HG03064 (cell line): Measurements from ENCODE around the gene NXN.
A peak's percentile ranks its signal among the peaks of the same experiment; 100 is the strongest.
"Not testable (repeated sequence)": the region's sequence is repeated elsewhere in the genome, so short reads cannot be mapped to it uniquely, and the experiment has no call there.

Experiments
- ATAC-seq: cut with Tn5 transposase; IDR thresholded peaks from one replicate; pipeline ENCODE4 v1.9.1; 2021; ENCODE audit warnings: low read depth; ENCODE audit not compliant: unreplicated experiment

NXN gene

DNA sequence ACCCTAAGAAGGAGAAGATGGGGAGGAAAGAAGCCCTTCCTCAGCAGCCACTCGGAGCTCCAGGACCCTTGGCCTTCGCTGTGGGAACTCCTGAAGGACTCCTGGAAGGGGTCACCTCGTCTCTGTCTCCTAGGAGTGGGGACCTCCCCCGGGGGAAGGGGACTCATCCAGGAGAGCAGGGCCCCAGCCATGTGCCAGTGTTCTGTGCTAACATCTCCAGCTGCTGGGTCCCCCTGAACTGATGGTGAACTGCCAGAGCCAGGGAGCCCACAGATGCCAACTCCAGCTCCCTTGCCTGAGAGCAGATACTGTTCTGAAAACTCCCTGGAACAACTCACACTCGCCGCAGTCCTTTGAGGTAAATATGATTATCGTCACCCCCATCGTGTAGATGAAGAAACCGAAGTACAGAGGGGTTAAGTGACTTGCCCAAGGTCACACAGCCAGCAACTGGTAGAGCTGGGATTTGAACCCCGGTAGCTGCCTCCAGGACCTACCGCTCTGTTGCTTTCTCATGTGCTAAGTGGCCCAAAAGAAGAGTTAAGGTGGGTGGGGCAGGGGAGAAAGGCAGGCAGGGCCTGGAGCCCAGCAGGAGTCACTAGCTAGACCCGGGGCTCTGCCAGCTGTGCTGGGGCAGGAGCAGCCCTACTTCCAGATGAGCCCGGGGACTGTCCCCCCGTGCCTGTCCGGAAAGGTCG, 27.9 kb upstream of the NXN start:
- no peak for ATAC-seq

DNA sequence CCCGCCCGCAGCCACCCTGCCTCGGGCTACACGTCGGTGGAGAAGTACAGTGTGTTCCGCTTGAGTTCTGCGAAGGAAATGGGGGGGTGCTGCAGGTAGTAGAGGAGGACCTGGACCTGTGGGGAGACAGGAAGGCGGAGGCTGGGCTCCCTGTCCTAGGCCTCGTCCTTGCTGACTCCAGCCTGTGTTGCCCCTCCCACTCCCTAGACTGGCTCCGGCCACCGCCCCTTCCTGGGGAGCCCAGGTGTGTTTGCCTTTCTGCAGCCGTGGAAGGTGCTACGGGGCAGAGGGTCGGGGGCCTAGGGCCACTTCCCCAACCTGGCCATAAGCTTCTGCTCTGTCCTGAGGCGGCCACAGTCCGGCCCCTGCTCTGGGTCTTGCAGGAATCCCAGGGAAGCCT, 26.5 kb upstream of the NXN start:
- no peak for ATAC-seq

DNA sequence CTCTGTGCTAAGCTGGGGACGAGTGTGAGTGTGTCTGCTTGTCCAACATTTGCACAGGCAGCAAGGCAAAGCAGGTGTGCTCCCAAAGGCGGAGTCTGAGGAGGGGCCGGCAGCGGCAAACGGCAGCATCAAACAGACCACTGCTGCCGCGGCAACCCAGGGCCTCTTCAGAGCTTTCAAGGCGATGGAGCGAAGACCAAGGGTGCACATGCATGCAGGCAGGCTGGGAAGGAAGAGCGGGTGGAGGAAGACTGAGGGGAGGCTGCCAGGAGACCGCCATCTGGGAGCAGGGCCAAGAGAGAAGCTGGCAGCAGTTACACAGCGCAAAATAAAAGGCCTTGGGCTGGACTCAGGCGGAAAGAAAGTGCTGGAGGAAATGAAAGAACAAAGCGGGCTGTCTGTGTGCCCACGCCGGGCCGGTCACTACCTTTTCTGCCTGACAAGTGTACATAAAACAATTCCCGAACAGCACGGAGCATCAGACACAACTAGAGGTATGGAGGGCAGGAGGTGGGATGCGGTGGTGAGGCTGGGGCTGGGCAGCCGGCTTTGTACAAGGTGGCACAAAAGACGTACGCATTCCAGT, 25.9 kb upstream of the NXN start:
- ATAC-seq = no peak

DNA sequence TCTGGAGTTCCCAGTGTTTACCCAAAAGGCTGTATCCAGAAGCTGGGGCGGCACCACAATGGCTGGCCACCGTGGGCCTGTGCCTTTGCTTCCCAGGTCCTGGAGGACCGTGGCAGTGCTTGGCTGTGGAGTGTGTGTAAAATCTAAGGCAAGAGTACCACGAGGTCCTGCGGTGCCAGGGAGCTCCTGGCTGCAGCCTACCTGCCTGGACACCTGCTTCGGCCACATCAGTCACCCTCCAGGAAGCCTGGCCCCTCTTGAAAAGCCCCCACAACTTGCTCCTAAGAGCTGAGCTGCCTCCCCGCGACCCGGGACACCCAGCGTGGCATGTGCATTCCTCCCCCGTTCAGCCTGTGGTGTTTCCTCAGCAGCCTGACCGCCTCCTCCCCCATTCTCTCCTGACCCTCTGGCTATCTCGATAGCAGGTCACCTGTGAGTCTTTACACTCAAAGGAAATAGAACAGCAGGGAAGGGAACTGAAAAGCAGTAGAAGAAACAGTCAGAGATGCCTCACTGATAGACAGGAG, 25.3 kb upstream of the NXN start:
- no peak for ATAC-seq

DNA sequence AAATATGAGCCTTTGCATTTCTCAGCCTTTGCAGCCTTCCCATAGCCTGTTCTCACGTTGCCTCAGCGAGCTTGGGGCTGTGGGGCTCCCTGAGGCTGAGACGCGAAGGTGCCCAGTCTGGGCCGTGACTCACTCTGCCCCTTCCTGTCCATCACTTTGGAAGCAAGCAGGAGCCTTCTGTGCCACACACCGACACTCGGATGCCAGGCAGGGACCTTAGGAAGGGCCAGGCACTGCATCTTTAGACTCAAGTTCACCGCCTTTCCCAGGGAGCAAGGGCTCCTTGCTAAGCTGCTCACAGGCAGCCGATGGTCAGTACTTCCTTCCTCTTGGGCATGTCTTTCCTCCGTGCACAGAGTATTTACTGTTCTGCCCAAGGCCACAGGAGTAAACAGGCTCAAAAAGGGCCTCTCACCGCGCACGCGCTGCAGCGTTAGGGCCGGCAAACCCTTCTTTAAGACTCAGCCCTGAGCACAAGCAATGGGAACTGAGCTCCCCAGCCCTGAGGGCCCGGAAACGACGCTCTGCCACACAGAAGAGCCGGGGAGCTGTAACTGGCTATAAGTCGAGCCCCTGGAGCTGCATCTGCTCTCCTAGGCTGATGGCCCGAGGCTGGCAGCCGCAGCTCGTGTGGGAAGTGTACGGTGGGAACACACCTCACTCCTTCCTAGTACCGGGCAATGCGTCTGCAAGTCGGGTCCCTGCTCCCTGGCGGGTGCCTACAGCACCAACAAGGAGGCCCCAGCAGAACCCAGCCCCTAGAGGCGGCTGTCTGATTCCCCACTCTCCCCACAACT, 24.6 kb upstream of the NXN start:
- no peak for ATAC-seq

DNA sequence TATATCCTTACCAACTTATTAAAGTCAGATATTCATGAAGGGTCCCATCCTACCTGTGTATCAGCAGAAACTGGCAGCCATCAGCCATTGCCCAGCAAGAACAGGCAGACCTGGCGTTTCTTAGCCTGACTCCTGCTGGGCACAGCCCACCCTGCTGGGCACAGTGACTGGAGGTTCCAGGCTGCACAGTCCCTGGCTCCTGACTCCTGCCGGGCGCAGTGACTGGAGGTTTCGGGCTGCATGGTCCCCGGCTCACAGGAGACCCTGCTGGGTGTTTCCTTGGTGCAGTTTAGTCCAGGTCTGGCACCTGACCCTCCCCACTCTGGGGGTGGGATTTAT, 24.0 kb upstream of the NXN start:
- ATAC-seq = no peak

DNA sequence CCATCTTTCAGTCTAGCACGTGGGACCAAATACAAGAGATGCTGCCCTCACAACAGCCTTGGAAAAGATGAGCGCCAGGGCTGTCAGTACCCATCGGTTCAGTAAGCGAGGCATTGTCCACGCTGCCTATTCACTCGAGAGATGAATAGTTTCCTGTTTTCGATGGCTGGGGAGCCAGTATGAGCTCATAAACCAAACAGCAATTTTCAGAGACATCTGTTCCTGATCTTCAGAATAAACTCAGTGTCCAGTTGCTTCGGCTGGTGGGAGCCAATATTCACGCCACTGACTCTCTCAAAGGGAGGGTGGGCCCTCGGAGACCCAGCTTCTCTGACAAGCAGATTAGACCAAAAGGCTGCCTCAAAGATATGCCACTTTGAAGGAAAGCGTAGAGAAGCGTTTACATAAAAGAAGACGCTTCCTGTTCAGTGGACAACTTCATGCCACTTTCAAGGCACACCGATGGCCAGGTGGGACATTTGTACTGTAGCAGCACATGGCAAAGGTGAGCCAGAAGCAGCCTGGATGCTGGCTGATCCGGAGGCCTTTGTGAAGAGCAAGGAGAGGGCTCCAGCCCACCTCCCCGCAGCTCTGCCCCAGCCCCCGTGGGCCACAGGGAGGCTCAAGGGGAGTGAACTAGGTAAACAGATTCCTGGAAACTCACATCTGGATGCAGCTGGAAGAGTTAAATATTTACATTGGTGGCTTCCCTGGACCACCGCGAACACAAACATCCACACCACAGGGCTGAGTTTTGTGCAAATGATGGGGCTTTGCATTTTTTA, 23.4 kb upstream of the NXN start:
- no peak for ATAC-seq

DNA sequence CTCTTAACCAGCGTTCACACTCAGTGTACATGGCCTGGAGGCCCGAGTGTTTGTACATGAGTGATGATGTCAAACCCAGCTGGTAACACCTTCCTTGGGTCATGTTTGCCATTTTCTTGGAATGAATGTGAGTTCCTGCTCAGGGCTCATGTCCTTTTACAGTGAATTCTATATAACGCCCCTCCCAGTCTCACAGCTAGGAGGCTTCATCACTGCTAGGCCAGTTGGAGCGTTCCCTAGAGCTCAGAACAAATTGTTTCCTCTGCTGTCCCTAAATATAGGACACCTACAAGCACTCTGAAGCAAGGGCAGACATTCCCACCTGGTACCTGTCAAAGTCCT, 22.8 kb upstream of the NXN start:
- ATAC-seq = no peak

DNA sequence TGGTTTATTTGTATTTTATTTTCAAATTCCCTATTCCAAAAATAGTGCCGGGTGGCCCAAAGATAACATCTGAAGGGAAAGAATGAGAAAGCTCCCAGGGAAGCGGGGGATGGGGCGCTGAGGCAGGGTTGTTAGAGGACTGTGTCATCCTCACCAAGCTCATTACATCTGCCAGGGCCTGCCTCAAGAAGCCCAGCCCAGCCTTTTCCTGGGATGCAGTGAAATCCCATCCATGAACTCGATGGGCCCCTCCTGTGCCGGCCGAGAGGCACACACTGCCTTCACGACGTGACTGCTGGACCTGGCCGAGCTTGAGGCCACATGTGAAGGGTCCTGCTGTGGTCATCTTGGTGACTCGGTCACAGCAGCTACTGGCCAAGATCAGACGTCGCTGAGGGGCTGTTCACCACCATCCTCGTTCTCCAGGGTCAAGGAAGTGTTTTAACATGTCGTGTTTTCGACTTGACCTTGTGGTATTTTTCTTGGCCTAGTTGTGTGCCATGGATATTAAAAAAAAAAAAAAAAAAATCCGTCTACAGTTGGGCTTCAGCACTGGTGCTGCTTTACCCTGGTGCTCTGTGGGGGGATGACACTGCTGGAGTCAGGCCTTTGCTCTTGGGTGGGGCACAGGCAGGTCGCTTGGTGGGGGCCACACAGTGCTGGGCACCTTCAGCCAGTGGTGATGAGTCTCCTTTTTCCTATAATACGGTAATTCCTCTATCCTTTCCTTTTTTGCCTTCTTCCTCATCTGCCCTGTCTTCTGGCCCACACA, 22.2 kb upstream of the NXN start:
- ATAC-seq = no peak

DNA sequence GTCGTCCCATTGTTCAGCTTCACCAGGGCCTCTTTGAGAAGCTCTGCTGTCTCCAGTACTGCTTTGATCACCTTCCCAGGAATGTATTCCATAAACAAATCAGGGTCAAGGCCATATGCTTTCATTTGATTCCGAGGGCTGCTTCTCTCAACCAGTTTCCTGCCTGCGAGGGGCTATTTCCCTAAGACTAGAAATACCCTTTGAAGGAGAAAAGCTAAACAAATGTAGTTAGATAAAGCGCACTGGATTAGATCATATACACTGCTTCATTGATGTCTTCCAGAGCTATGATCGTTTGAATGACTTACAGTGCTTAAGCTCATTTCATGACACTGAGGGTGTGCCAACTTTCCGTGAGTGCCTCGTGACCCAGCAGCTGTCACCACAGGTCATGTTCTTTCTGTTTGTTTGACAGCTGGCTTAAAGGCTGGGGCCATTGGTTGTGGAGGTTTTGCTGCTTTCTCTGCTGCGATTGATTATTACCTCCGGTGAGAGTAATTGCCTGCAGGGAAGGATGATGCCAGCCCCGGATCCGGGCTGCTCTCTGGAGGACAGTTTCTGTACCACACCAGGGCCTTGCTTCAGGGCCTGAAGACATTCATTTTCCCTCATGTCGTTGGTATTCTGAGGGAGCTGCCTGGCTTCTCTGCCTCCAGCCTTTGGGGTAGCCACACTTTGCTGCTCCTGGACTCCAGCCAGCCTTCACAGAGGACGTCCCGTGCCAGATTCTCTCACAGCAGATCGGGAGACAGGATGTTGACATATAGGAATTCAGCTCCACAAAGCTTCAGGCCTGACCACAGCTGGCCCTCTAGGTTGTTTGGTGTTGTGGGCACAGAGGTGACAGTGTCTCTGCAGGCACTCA, 21.3 kb upstream of the NXN start:
- no peak for ATAC-seq

DNA sequence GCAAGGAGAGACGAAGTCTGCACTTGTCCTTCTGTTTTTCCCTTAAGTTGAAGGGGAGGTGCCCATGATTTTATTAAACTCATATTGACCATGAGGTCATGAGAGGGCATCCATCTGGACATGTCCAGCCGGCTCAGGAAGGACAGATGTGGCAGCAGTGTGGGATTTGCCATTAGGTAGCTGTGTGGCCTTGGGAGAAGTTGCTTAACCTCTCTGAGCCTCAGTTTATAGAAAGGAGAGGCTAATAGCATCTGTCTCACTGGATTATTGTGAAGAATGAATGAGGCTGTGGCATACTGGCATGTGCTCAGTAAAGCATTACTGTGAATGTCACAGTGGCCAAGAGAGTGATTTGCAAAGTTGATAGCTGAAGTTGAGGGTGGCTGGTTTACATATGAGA, 18.5 kb upstream of the NXN start:
- ATAC-seq = no peak

DNA sequence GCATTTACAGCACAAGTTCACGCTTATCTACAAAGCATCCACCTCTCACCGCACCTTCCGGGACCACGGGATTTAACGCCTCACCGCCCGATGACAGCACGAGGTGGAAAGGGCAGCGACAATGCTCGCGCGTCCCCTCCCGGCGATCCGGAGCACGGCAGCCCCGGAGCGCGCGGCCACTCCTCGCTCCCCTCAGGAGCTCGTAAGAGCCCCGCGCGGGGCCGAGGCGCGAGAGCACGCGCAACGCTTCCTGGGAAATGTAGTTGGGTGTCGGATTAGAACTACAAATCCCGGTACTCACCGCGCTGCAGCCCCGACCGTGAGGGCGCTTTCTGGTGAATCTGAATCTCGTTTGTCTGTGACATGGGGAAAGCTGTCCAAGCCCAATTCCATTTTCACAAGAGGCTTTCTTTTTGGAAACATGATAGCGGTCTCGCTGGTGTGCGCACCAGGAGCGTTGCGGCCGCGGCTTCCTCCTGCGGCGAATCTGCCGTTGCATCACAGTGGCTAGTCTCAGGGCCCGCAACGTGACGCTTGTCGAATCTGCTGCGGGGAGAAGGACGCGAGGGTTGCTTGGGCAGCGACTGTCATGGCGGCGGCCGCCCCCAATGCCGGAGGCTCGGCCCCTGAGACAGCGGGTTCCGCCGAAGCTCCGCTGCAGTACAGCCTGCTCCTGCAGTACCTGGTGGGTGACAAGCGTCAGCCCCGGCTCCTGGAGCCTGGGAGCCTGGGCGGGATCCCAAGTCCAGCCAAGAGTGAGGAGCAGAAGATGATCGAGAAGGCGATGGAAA, 17.2 kb upstream of the NXN start, which contains the start of gene TIMM22:
TIMM22 (plus strand) TSS at position 576 of the 791 bp plus-strand sequence; CDS start at position 590, 14 bp downstream.
- peak; percentile 89 for ATAC-seq

DNA sequence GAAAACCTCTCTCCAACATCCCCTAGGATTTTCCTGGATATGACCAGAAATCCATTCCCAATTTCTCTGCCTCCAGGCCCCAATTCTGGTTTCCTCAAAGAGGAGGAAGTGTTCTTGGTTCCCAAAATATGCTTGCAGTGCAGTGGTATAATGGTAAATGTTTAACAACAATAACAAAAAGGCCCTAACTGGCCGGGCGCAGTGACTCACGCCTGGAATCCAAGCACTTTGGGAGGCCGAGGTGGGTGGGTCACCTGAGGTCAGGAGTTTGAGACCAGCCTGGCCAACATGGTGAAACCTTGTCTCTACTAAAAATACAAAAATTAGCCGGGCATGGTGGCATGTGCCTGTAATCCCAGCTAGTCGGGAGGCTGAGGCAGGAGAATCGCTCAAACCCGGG, 15.7 kb upstream of the NXN start:
- ATAC-seq = not testable (repeated sequence)

DNA sequence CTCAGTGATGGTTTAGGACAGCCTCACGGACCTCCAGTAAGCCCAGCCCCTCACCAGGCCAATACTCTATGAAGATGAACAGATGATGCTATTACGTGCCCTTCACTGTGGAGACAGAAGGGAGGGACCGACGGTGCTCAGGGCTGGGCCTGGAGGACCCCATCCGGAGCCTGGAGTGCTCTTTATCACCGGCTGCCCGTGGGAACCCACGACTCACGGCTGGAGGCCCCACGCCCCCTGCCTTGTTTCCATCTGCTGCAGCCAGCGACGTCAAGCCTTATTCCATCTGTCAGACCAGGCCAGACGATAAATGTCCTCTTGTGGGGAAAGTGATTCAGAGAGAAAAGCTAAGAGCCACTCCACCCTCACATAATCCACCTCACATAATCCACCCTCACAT, 13.4 kb upstream of the NXN start:
- no peak for ATAC-seq

DNA sequence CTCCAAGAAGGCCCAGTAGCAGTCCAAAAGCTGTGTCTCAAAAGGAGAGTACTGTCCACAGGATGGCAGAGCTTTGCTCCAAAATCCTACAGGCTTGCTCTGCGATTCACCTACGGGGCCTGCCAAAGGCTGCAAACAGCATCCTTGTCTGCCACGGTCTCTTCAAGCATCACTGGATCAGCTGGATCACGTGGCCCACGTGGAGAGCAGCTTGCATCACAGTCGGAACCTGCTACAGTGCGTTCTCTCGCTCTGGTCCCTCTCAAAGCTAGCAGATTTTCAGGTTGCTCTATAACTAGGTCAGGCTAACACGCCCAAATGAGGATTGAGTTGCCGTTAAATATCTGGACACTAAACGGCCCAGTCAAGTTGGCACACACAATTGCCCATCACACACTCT, 9.0 kb upstream of the NXN start:
- no peak for ATAC-seq

DNA sequence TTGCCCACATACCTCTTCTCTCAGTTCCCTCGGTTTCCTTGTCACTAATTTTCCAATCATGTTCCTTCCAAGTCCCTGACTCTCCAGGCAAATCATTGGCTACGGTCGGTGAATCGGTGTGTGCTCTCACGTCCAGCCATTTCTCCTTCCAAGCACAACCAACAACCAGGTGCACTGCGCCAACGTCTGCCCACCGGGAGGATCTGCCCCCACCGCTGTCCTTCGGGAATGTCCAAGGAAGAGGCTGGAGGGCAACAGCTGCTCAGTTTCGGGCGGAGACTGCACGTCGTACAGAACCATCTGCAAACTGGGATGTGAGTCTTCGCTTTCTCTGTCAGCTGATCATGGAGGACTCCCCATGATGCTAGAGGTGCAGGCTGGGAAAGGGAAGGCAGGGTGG, 8.4 kb upstream of the NXN start:
- no peak for ATAC-seq

DNA sequence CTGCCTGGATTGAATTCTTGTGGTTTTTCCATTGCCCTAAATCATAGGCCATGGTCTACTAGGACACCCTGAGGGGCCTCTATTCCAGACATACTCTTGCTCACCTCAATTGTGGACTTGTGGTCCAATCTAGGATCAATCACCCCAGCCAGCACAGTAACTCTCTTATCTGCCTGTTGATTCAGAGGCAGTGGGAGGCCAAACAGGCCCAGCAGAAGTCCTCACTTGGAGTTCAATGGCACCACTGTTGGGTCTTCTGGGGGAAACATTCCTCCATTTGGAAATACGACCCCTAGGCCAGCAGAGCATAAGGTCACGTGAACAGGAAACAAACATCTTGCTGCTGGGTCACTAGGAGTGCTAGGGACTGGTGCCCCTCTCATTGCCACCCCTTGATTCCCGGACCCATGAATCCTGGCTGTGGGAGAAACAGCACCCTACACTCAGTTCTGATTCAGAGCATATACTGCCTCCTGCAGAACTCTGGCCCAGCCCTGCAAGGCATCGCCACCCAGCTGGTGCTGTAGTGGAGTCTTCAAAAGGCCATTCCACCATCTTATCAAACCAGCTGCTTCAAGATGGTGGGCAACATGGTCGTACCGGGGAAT, 6.8 kb upstream of the NXN start:
- ATAC-seq = no peak

DNA sequence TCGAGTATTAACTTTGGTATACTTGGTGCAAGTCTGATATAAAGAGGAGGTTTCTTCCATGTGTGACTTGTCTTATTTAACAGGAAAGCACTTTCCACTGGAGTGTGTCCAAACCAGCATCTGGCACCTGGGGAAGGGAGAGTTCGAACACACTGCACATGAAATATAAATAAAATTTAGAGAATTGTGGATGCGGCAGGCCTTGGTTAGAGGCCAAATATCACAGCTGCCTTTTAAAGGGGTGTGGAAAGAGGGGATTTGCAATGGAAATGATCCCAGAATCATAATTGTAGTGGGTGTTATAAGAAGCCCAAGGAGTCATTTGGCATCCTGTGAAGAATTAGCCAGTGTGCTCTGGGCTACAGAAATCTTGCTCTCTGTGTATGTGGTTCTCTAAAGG, 4.3 kb upstream of the NXN start:
- ATAC-seq = no peak
